H1 (cell line): ENCODE data around the gene SSBP3. TPM values are rescaled to one million over a fixed set of nuclear protein-coding genes. Genes with fewer than 3 reads are reported as not detected.

Experiments
- EP300 ChIP-seq, 2 experiments: IDR thresholded peaks; 1 replicate in 1 of 2; 2 replicates in 1 of 2; pipeline ENCODE4 v1.6.1; 2011 to 2012; ENCODE audit warnings: low read depth in 2 of 2, low read length in 2 of 2, mild to moderate bottlenecking in 2 of 2, borderline replicate concordance in 1 of 2, inconsistent platforms in 1 of 2, moderate library complexity in 1 of 2
- RXRA ChIP-seq: IDR thresholded peaks from 2 replicates; pipeline ENCODE4 v1.6.1; 2011; ENCODE audit warnings: low read depth, mild to moderate bottlenecking, low read length, moderate library complexity; ENCODE audit not compliant: insufficient read depth
- polyA plus RNA-seq, 7 experiments: library from polyadenylated mRNA; depleted of rRNA in 3 of 7; stranded (reverse) in 5 of 7; unstranded in 2 of 7; fragments of >200 nt in 5 of 7; fragments of 200-250 nt in 2 of 7; gene quantifications; 1 replicate in 5 of 7; 2 replicates in 1 of 7; 4 replicates in 1 of 7; pipeline versions ENCODE4 v1.2.1 to v1.2.3, GENCODE V29; 2011 to 2013; ENCODE audit warnings: missing spikeins in 2 of 7, mixed read lengths in 2 of 7
- total RNA-seq: library from RNA; stranded (reverse); fragmentation: NEBNext Ultra II Directional; extraction: Animal tissue kit (Norgen Biotek cat#: 25700); gene quantifications from 2 replicates; pipeline ENCODE4 v1.2.1, GENCODE V29; 2021

Gene SSBP3
- total and polyA plus RNA-seq, 2 of the 8 experiments (the other 6 are each of a cell fraction or from before 2014, with no cell fraction given), result 99.7 to 133 TPM

- TF ChIP-seq EP300 (IDR thresholded peaks at IDR 0.05; ENCODE audit: borderline replicate concordance in 1 of 2, low read depth in 2 of 2, low read length in 2 of 2), result no peak
- no peak for TF ChIP-seq RXRA
Measured at GRCh38 chr1:54272134-54272533, 134.1 kb downstream of the SSBP3 start (continued).
